Neural crest cell (in vitro differentiated cells): ENCODE results near the gene SLC44A5. TPM values are rescaled to one million over a fixed set of nuclear protein-coding genes. Genes with fewer than 3 reads are reported as not detected.

Experiments used
- DNase-seq: peaks from one replicate; pipeline ENCODE4 v3.0.0; 2021; ENCODE audit warnings: low read depth, mixed read lengths, low spot score
- H3K27ac Mint-ChIP-seq: one replicate; pipeline ENCODE4 v1.8.0; 2021; ENCODE audit warnings: mild to moderate bottlenecking, mixed read lengths; ENCODE audit not compliant: unreplicated experiment
- H3K27me3 Mint-ChIP-seq: 2 replicates; pipeline ENCODE4 v1.8.0; 2021; ENCODE audit warnings: low read depth, mild to moderate bottlenecking, mixed read lengths
- H3K36me3 Mint-ChIP-seq: 2 replicates; pipeline ENCODE4 v1.8.0; 2021; ENCODE audit warnings: low read depth, mild to moderate bottlenecking, mixed read lengths
- H3K4me1 Mint-ChIP-seq: 2 replicates; pipeline ENCODE4 v1.8.0; 2021; ENCODE audit warnings: mixed read lengths
- H3K4me3 Mint-ChIP-seq: one replicate; pipeline ENCODE4 v1.8.0; 2021; ENCODE audit warnings: mild to moderate bottlenecking, mixed read lengths
- H3K9me3 Mint-ChIP-seq: 2 replicates; pipeline ENCODE4 v1.8.0; 2021; ENCODE audit warnings: mixed read lengths
- total RNA-seq: library from RNA; stranded (reverse); gene quantifications from 2 replicates; pipeline ENCODE4 v1.2.1, GENCODE V29; 2021
- TF ChIP-seq, protein P1 (sequence below): fragments of 200-600 bp; sonication (generic); conservative IDR thresholded peaks from 2 replicates; pipeline ENCODE4 v1.5.0; 2021; ENCODE audit warnings: antibody characterized with exemption, mild to moderate bottlenecking

SLC44A5 gene
- total RNA-seq, 1 donor from 2014 or later: 9.7 TPM

DNA sequence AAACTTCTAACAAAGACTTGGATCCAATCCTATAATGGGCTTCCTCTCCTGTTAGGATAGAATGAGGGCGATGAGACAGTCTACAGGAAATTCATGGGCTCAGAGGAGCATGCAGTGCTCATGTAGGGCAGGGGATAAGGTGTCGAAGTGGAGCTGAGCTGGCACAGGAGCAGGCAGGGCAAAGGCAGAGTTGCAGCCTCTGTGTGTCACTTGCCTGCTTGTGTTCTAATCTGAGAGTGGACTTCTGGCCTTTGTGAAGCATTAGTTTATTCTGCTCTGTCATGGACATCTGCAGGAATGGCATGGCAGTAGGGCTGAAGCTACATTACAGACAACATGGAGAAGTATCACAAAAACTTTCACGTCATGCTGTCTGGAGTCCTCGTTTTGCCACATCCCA is 444.1 kb downstream of the SLC44A5 start:
- no peak overlapping the region for H3K27ac Mint-ChIP-seq
- no peaks in the 10 kb centered on the region for H3K4me1 Mint-ChIP-seq
- TF ChIP-seq, protein P1, sequence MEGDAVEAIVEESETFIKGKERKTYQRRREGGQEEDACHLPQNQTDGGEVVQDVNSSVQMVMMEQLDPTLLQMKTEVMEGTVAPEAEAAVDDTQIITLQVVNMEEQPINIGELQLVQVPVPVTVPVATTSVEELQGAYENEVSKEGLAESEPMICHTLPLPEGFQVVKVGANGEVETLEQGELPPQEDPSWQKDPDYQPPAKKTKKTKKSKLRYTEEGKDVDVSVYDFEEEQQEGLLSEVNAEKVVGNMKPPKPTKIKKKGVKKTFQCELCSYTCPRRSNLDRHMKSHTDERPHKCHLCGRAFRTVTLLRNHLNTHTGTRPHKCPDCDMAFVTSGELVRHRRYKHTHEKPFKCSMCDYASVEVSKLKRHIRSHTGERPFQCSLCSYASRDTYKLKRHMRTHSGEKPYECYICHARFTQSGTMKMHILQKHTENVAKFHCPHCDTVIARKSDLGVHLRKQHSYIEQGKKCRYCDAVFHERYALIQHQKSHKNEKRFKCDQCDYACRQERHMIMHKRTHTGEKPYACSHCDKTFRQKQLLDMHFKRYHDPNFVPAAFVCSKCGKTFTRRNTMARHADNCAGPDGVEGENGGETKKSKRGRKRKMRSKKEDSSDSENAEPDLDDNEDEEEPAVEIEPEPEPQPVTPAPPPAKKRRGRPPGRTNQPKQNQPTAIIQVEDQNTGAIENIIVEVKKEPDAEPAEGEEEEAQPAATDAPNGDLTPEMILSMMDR: no peak

GRCh38 chr1:75165264-75165663 is 445.6 kb downstream of the SLC44A5 start:
- no peak for DNase-seq
- no peaks in the 10 kb centered on the region for H3K36me3 Mint-ChIP-seq
- H3K4me3 Mint-ChIP-seq: no peak overlapping the region
- TF ChIP-seq, protein P1: no peak
- no peaks in the 10 kb centered on the region for H3K9me3 Mint-ChIP-seq
- peaks cover 24% of the 10 kb centered on the region for H3K27me3 Mint-ChIP-seq
- H3K4me1 Mint-ChIP-seq: no peaks in the 10 kb centered on the region
- no peak overlapping the region for H3K27ac Mint-ChIP-seq

More for the DNA sequence above, 444.1 kb downstream of the SLC44A5 start:
- Mint-ChIP-seq H3K4me3 (no peak overlapping the region), H3K9me3 (no peaks in the 10 kb centered on the region), H3K27me3 (peaks cover 22% of the 10 kb centered on the region), H3K36me3 (no peaks in the 10 kb centered on the region)
- DNase-seq: no peak

GRCh38 chr1:75159154-75159553 is 451.8 kb downstream of the SLC44A5 start:
- DNase-seq: no peak
- TF ChIP-seq, protein P1: no peak
- Mint-ChIP-seq H3K36me3 (no peaks in the 10 kb centered on the region), H3K9me3 (peaks cover 4% of the 10 kb centered on the region), H3K27me3 (peaks cover 10% of the 10 kb centered on the region), H3K4me3 (no peak overlapping the region), H3K27ac (no peak overlapping the region), H3K4me1 (no peaks in the 10 kb centered on the region)

Other genes with a start within 250 kb of the SLC44A5 start
- gene ACADM, start 113.6 kb upstream of the SLC44A5 start, total RNA-seq: 55.6 and 59.5 TPM in 2 replicates
- 111 and 116 TPM in 2 replicates for gene RABGGTB, start 175.1 kb upstream of the SLC44A5 start, total RNA-seq
- 0.34 and 0.56 TPM in 2 replicates for gene MSH4, start 185.8 kb upstream of the SLC44A5 start, total RNA-seq